Measurements from ENCODE around the gene ZNF628.
A peak's percentile ranks its signal among the peaks of the same experiment; 100 is the strongest.

ZNF628 gene

GRCh38 chr19:55519451-55520311 lies 43.3 kb downstream of the ZNF628 start:
- no peak for ATAC-seq
- TF ChIP-seq ZFP3 (CRISPR knock-in tag; IDR thresholded peaks at IDR 0.05): no peak
- TF ChIP-seq GLIS3 (CRISPR knock-in tag; IDR thresholded peaks at IDR 0.05): no peak

GRCh38 chr19:55520691-55521292 lies 44.4 kb downstream of the ZNF628 start:
- ATAC-seq: no peak
- TF ChIP-seq ESRRG (CRISPR knock-in tag; IDR thresholded peaks at IDR 0.05) (no peak), ZC3H10 (CRISPR knock-in tag; IDR thresholded peaks at IDR 0.05) (no peak), GLIS3 (CRISPR knock-in tag; IDR thresholded peaks at IDR 0.05) (no peak), SNAI2 (CRISPR knock-in tag; IDR thresholded peaks at IDR 0.05) (no peak), TSHZ2 (CRISPR knock-in tag; IDR thresholded peaks at IDR 0.05) (no peak), CSDC2 (CRISPR knock-in tag; IDR thresholded peaks at IDR 0.05) (no peak), ZFP3 (CRISPR knock-in tag; IDR thresholded peaks at IDR 0.05) (no peak)

GRCh38 chr19:55525289-55526101 lies 49.1 kb downstream of the ZNF628 start:
- TF ChIP-seq PPARA (CRISPR knock-in tag; IDR thresholded peaks at IDR 0.05; ENCODE audit: borderline replicate concordance) (no peak), SNAI2 (CRISPR knock-in tag; IDR thresholded peaks at IDR 0.05) (no peak), ZNF565 (CRISPR knock-in tag; conservative IDR thresholded peaks at IDR 0.05; ENCODE audit: low read depth) (no peak), ZFP30 (CRISPR knock-in tag; IDR thresholded peaks at IDR 0.05) (no peak), TSHZ2 (CRISPR knock-in tag; IDR thresholded peaks at IDR 0.05) (no peak), OSR1 (CRISPR knock-in tag; IDR thresholded peaks at IDR 0.05) (no peak), ISL1 (CRISPR knock-in tag; IDR thresholded peaks at IDR 0.05) (no peak), CSRNP3 (CRISPR knock-in tag; IDR thresholded peaks at IDR 0.05) (no peak)
- ATAC-seq: no peak

GRCh38 chr19:55526216-55527196 lies 50.1 kb downstream of the ZNF628 start:
- ATAC-seq: peak; percentile 63

More at GRCh38 chr19:55526216-55527196, 50.1 kb downstream of the ZNF628 start:
- no peak for TF ChIP-seq ZC3H10 (CRISPR knock-in tag; IDR thresholded peaks at IDR 0.05)
- TF ChIP-seq SNAI2 (CRISPR knock-in tag; IDR thresholded peaks at IDR 0.05): no peak
- no peak for TF ChIP-seq ESRRG (CRISPR knock-in tag; IDR thresholded peaks at IDR 0.05)
- TF ChIP-seq ISL1 (CRISPR knock-in tag; IDR thresholded peaks at IDR 0.05): no peak

Measured in SK-N-SH treated with all-trans-retinoic acid at 6 μM for 48 hours (cell line).